Measurements from ENCODE around the gene HSPA9.

HSPA9 gene

DNA sequence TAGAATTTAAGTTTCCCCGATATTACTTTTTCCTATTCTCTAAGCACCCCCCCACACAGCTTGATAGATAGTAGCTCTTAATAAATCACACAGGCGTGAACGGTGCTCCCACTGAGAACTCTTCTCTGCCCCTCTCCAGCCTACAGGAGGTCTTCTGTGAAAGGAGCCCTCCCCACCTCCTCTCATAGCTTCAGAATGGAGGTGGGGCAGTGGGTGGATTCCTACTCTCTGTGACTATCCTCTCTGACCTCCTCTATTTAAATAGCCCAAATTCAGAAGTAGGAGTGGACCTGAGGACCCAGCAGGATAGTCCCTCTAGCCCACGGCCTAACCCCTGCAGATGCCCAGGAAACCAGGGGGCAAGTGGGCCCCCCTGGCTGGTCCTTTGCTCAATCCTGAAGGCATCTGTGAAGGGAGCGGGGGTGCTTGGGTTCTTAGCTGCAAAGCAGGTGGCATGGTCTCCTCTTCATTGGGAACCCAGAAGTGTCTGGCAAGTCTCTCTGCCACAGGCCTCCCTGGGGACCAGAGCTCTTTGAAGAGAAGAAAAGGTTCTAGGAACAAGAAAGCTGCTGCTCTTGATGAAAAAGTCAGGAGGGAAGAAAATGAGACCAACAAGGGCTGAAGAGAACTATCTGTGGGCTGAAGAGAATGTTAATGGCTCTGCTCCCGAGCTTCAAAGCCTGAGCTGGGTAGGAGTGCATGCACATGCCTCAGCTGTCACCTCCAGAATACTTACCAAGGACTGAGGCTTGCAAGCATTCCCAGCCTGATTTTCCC lies 21.1 kb upstream of the HSPA9 start:
- DNase-seq (ENCODE audit: insufficient read length, low spot score) (no peak), FAIRE-seq (no peak)

DNA sequence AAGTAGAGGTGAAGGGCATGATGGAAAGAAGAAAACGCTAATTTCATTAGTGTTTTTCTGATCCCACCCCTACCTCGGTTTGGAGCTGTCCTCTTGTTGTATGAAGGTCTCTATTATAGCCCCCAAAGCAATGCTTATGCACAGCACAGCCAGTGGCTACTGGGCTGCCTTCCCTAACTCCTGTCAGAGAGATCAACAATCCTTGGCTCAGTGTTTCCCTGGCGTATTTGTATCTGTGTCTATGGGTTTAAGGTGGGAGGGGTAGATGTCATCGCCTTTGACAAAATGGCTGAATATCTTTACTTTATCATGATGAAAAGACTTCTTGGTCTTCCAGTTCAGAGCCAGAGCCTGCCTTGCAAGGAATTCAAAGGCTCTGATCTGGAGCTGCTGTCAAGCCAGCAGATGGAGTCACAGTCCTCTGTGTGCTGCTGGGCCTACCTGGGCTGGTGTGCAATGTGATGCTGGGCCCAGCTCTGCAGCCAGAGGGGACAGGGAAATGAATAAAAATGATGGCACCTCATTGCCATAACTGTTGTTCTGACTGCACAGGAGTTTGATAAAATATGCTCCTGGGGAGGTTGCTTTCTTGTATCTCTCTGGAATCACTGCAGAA lies 20.1 kb upstream of the HSPA9 start:
- FAIRE-seq (no peak), DNase-seq (ENCODE audit: insufficient read length, low spot score) (no peak)

DNA sequence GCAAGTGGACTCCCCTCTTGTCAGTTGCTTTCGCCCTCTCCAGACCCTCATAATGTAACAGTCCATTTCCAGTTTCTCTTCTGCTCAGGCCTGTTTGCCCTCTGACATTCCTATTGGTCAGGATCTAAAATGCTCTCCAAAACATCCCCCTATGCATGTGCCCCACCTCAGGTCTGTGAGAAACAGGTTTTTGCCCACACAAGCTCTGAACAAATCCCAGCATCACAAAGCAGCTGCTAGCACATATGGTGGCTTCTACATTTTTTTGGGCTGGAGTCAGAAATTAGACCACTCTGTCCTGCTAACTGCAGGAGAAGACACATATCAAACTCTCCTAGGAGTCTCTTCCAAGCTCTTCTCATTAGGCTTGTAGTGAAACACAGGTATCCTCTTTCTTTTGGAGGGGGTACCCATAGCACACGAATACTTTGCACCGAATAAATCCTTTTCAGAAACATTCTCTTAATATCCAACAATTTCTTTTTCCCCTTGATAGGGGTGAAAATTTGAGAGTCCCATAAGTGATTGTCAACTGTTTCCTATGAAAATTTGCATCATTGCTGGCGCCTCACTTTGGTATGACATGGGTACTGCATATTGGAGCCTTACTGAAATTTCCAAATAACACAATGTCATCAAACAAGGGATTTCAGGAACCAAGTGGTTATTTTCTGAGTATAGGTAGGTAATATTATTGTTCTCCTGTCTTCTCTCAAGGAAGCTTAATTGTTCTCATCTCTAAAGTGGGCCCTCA lies 19.3 kb upstream of the HSPA9 start:
- FAIRE-seq, result no peak
- no peak for DNase-seq (ENCODE audit: insufficient read length, low spot score)

DNA sequence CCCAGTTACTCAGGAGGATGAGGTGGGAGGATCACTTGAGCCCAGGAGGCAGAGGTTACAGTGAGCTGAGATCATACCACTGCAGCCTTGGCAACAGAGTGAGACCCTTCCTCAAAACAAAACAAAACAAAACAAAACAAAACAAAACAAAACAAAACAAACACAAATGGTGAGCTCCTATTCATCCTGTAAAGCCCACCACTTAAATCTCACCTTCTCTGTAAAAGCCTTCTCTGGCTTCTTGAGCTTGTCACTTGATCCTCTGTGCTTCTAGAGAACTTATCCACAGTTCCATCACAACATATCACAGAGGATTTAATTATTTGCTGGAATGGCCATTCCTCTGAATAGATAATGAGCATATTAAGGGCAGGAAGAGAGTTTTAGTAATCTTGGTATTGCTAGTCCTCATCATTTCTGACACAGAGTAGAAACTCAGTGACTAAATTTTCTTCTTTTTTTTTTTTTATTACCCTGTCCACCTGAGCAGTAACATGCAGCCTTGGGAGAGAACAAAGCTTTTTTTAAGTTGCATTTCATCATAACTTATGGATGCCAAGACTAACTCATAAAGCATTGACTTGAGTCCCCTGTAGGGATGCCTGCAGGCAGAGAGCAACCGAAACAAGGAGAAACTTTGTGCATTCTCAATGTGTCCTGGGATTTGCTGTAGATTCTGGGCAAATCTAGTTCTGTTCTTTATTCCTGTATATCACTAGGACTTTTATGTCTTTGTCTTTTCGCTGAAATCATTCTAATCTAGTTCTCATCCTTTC lies 13.0 kb upstream of the HSPA9 start:
- no peak for DNase-seq (ENCODE audit: insufficient read length, low spot score)
- no peak for FAIRE-seq

DNA sequence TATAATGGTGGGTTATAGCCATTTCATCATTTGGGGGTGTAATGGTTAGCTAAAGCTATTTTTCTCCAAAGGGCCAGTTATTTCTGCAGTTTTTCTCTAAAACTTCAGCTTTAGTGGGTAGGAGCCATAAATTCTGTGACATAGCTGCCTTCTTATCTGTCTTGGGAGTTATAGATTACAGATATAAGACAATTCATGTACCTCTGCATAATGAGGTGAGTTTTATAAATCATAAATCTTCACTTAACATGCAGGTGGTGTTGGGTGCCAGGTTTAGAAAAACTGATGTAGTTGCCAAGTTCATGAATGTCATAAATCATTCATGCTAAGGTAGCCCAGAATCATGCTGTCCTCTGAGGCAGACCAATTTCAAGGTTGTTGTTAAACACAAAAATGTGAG lies 10.0 kb upstream of the HSPA9 start:
- no peak for DNase-seq (ENCODE audit: insufficient read length, low spot score)
- FAIRE-seq, result no peak

DNA sequence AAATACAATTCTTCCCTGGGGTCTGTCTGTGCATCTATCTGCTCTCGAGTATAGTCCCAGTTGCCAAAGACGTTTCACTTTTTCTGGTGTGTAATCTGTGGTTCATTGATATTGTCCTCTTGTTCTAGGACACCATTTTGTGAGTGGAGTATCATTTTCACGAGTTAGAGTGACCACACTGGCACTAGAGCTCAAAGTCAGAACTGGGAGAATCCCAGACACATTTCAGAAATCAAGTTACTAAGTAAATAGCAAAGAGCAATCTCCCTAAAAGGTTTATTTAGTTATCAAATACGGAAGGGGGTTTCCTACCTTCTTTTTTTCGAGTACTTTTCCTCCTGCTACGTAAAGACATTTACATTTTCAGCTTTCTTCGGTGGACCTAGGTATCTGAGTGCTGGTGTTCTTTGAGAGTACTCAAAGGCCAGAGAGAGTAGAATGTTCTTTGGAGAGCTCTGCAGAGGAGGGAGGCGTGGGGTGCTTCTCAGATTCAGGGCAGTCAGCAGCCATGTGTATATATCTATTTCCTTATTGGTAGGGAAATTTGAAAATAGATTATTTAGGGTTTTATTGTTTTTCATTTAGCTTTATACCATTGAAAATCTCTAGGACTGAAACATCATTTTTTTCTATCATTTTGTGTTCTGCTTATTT lies 8.9 kb upstream of the HSPA9 start:
- DNase-seq (ENCODE audit: insufficient read length, low spot score) (no peak), FAIRE-seq (no peak)

DNA sequence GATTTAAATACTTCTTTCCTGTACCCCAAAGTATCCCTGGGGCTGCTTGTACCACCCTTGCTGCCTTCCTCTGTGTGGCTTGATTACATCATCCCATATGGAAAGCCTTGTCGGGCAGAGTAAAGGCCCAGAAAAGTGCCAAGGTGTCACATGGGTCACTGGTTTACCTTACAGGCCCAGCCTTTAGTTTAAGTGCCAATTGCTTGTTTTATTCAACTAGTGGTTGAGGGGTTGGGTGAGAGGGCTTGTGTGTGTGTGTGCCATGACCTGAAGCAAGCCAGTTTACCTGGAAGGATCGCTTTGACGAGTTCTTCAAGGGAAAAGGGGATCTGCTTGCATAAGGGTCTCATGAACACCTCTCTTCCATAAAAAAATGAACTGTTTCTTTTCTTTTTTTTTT lies 7.8 kb upstream of the HSPA9 start:
- no peak for FAIRE-seq

DNA sequence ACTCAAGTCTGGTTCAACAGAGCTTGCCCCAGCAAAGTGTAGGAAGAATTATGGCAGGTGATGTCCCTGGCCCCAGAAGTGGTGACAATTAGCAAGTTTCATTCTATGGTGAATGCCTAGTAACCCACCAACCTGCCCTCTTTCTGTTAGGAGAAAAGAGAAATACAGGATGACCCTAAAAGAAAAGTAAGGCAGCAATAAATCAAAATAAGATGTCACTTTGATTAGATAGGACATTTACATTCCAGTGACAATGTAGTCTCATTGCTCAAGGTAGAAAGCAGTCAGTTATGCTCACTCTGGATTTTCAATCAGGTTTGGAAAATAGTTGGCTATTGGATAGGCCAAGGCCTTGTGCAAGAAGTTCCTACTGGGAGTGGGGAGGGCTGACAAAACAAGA lies 5.6 kb upstream of the HSPA9 start:
- DNase-seq (ENCODE audit: insufficient read length, low spot score) (no peak), FAIRE-seq (no peak)

More for the DNA sequence above, 7.8 kb upstream of the HSPA9 start:
- no peak for DNase-seq (ENCODE audit: insufficient read length, low spot score)

DNA sequence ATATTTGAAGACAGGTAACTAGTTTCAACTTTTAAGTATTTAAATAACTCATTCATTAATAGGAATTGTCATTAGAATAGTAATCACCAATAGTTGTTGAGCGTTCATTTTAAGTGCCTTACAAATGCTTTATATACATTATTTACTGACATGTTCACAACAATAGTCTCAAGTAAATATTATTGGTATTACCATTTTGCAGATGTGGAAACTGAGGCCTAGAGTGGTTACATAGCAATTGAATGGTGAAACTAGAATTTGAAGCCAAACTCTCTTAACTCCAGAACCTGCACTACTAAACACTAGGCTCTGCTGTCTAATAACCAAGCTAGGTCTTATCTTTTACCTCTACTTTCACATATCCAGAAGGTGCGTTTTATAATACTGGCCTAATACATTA lies 4.8 kb upstream of the HSPA9 start:
- FAIRE-seq, result no peak
- no peak for DNase-seq (ENCODE audit: insufficient read length, low spot score)

DNA sequence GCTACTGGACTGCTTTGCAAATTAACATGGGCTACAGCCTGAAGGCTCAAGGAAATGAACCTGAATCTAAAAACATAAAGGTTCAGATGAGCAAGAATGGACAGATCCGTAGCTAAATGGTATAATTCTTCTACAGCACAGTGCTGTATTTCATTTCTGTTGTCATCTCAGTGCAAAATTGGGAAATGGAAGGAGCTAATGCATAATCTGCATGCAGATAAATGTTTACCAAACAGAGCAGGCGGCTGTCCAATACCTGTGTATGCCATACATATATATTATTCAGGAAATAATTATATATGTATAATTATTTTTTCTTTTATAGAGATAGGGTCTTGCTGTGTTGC lies 4.3 kb upstream of the HSPA9 start:
- DNase-seq (ENCODE audit: insufficient read length, low spot score) (no peak), FAIRE-seq (no peak)

DNA sequence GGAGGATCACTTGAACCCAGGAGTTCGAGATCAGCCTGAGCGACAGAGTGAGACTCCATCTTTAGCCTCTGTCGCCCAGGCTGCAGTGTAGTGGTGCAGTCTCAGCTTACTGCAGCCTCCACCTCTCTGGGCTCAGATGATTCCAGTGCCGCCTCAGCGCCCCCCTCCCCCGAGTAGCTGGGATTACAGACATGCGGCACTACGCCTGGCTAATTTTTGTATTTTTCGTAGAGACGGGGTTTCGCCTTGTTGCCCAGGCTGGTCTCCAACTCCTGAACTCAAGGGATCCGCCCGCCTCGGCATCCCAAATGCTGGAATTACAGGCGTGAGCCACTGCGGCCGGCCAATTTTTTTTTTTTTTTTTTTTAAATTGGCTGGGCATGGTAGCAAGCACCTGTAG lies 2.3 kb upstream of the HSPA9 start:
- FAIRE-seq, result no peak
- no peak for DNase-seq (ENCODE audit: insufficient read length, low spot score)

DNA sequence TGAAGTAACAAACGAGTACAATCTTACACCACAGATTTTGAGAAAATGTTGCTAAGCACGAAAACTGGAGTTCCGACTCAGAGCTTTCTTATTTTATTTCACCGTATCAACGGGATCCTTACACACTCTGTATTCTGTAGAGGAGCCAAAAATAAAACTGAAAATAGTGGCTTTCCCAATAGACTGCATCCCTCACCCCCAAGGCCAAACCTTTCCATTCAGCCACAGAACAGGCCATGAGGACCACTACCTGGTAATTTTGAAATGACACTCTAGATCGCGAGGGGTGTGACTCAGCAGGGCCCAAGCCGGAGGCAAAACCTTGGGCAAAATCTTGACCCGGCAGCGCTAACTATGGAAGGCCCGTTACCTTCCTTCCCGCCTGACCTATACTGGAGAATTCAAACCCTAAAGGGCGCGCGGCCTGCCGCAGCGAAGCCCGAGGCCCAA lies 432 bp downstream of the HSPA9 start:
- no peak for DNase-seq (ENCODE audit: insufficient read length, low spot score)
- FAIRE-seq, result no peak

DNA sequence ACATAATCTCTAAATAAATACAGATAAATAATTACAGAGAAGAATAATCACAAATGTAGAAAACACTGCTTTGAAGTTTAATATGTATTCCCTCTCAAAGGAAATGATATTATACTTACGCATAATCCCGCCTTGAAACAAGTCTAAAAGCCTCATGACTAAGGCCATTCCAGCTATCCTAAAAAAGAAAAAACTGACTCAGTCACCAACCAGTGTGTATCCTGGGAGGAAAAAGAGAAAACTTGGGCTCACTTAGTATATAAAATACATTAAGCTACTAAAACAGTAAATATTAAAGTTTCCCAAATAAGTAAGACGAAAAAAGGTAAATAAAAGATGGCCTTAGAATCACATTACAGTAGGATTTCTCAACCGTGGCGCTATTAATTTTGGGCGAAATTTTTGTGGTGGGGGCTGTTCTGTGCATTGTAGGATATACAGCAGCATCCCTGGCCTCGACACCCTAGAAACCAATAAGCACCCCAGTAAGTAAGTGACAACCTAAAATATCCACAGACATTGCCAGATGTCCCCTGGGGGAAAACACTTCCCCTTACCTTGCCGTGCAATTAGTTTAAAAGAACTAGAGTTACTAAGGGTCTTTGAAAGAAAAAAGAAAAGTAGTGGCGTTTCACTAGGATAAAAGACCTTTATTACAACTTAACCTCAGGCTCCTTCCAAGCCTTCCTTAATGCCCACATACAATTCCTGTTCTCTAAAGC lies 1.1 kb downstream of the HSPA9 start:
- peak; percentile 51 for FAIRE-seq

DNA sequence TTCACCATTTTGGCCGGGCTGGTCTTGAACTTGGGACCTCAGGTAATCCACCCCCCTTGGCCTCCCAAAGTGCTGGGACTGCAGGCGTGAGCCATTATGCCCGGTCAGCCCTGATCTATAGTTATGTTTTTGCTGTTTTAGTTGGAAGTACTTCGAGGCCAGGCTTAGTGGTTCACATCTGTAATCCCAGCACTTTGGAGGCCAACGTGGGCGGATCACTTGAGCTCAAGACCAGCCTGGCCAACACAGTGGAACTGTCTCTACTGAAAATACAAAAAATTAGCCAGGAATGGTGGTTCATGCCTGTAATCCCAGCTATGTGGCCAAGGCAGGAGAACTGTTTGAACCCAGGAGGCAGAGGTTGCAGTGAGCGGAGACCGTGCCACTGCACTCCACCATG lies 2.0 kb downstream of the HSPA9 start:
- DNase-seq (ENCODE audit: insufficient read length, low spot score) (no peak), FAIRE-seq (no peak)

More for the DNA sequence above, 1.1 kb downstream of the HSPA9 start:
- DNase-seq (ENCODE audit: insufficient read length, low spot score), result no peak

DNA sequence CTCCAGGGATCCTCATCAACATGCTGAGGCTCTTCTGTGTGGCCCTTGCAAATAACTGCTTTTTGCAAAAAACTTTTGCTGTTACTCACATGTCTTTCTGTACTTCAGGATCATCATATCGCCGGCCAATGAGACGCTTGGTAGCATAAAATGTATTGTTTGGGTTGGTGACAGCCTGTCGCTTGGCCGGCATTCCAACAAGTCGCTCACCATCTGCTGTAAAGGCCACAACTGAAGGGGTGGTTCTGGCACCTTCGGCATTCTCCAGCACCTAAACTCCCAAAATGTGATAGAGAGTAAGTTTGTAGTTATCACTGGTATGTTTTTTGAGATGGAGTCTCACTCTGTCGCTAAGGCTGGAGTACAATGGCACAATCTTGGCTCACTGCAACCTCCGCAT lies 4.3 kb downstream of the HSPA9 start:
- no peak for FAIRE-seq
- no peak for DNase-seq (ENCODE audit: insufficient read length, low spot score)

DNA sequence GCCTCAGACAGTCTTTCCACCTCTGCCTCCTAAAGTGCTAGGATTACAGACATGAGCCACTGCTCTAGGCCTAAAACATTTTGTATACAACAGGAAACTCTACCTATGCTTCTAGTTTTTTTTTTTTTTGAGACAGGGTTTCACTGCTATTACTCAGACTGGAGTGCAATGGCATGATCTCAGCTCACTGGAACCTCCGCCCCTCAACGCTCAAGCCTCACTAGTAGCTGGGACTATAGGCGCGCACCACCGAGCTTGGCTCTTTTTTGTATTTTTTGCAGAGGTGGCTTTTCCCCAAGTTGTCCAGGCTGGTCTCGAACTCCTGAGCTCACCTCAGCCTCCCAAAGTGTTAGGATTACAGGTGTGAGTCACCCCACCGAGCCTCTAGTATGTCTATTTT lies 5.4 kb downstream of the HSPA9 start:
- DNase-seq (ENCODE audit: insufficient read length, low spot score) (no peak), FAIRE-seq (no peak)

DNA sequence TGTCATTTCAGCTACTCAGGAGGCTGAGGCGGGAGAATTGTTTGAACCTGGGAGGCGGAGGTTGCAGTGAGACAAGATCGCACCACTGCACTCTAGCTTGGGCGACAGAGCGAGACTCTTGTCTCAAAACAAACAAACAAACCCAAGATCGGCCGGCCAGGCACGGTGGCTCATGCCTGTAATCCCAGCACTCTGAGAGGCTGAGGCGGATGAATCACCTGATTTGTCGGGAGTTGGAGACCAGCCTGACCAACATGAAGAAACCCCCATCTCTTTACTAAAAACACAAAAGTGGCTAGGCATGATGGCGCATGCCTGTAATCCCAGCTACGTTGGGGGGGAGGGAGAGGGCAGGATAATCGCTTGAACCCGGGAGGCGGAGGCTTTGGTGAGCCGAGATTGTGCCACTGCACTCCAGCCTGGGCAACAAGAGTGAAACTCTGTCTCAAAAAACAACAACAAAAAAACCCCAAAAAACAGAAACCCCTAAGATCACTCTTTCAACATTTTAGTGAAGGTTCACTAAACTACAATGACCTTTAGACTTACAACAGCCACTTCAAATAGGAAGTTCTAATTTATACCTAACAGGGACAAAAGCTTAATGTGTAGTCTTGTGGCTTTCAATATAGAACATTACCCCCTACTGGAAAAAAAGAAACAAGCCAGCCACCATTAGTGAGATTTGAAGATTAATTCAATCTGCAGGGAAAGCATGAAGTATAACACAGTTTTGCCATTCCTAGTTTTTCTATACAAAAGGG lies 7.0 kb downstream of the HSPA9 start:
- DNase-seq (ENCODE audit: insufficient read length, low spot score), result no peak
- no peak for FAIRE-seq

DNA sequence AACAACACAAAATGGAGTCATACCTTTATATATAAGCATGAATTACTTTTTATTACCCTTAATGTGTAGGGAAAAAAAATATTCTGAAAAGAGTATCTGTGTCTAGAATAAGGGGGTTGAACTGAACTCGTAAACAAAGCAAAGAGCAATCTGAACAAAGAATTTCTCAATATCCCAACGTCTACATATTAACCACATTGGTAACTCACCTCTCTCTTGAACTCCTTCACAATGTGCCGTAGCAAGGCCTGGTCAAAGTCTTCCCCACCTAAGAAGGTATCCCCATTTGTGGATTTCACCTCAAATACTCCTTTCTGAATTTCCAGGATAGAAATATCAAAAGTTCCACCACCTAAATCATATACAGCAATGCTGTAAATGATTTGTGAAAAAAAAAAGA lies 8.4 kb downstream of the HSPA9 start:
- FAIRE-seq (no peak), DNase-seq (ENCODE audit: insufficient read length, low spot score) (no peak)

DNA sequence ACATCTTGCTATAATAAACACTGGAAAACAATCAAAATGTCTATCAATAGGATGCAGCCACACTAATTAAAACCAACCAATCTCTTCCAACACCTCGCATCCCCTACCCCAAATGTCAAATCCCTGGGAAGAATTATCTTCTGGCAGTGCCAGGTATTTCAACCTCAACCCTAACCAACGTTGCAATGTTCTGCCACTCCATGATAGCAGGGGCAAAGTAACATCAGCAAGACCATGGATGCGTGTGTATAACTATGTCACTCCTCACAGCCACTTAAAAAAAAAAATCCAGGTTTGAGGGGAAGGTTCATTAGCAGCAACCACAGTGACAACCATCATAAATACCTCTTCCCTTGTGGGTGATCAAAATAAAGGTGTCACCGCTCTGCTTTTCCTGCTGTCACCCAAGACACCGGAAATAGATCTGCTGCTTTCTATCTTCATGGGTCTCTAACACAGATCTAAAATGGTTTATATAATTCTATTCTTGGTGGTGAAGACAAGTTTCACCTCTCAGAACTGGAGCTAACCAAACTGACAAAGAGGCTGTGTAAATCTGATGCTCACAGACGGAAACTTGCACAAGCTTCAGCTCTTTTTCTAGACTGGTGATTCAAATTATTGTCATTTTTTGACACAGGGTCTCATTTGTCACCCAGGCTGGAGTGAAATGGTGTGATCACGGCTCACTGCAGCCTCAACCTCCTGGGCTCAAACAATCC lies 9.9 kb downstream of the HSPA9 start:
- DNase-seq (ENCODE audit: insufficient read length, low spot score), result no peak
- no peak for FAIRE-seq

All from GM19239 (cell line).